H7 (cell line): ENCODE measurements around the gene DNMT3L. TPM values are rescaled to one million over a fixed set of nuclear protein-coding genes. Genes with fewer than 3 reads are reported as not detected.
"Not testable (repeated sequence)": the region's sequence is repeated elsewhere in the genome, so short reads cannot be mapped to it uniquely, and the experiment has no call there.

Source experiments
- DNase-seq: peaks from one replicate; pipeline ENCODE4 v3.0.0; 2012
- H3K27me3 ChIP-seq: 2 replicates; pipeline ENCODE4 v1.6.0; 2011; ENCODE audit warnings: mild to moderate bottlenecking, low read length; ENCODE audit not compliant: control insufficient read depth, insufficient read depth
- H3K36me3 ChIP-seq: replicated peaks from 2 replicates; pipeline ENCODE4 v1.5.1; 2011; ENCODE audit warnings: low read length; ENCODE audit not compliant: control insufficient read depth, insufficient read depth
- H3K4me3 ChIP-seq: 2 replicates; pipeline ENCODE4 v1.5.1; 2011; ENCODE audit warnings: low read depth, mild to moderate bottlenecking, control low read depth, low read length, moderate library complexity; ENCODE audit not compliant: insufficient read depth
- total RNA-seq: library from RNA; depleted of rRNA; stranded (reverse); fragments of >200 nt; shearing (Covaris generic); gene quantifications from 2 replicates; pipeline ENCODE4 v1.2.3, GENCODE V29; 2014

Gene DNMT3L
- total RNA-seq, 1 experiment from 2014 or later = 8.2 TPM

- Histone ChIP-seq H3K4me3 (no peak overlapping the region), H3K36me3 (no peaks in the 10 kb centered on the region), H3K27me3 (no peaks in the 10 kb centered on the region)
- DNase-seq = peak; percentile 63
These were observed 7.6 kb downstream of the DNMT3L start for GRCh38 chr21:44253832-44254710.

- not testable (repeated sequence) for H3K36me3 ChIP-seq, DNase-seq, H3K27me3 ChIP-seq, H3K4me3 ChIP-seq
These were observed 12.3 kb downstream of the DNMT3L start for GRCh38 chr21:44249204-44250037.

- H3K27me3 ChIP-seq, DNase-seq, H3K4me3 ChIP-seq, H3K36me3 ChIP-seq: not testable (repeated sequence)
These were observed 13.8 kb downstream of the DNMT3L start for GRCh38 chr21:44247904-44248303.

DNA sequence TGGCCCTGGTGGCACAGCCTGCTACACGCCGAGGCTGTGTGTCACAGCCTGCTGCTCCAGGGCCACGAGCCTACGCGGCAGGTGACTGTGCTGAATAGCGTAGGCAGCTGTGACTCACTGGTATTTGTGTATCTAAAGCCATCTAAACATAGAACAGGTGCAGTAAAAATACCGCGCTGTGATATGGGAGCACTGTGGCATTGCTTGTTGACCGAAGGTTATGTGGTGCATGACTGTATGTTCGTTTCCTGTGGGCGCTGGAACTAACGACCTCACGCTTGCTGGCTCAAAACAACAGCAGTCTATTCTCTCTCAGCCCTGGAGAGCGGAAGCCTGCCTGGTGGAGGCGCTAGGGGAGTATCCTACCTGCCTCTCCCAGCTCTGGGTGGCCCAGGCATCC lies 17.7 kb downstream of the DNMT3L start:
- DNase-seq, H3K27me3 ChIP-seq, H3K36me3 ChIP-seq, H3K4me3 ChIP-seq: not testable (repeated sequence)

GRCh38 chr21:44241281-44241680 lies 20.4 kb downstream of the DNMT3L start:
- not testable (repeated sequence) for DNase-seq, H3K4me3 ChIP-seq, H3K36me3 ChIP-seq, H3K27me3 ChIP-seq

- not testable (repeated sequence) for H3K36me3 ChIP-seq, H3K27me3 ChIP-seq, DNase-seq, H3K4me3 ChIP-seq
These were observed 20.9 kb downstream of the DNMT3L start, which contains the start of gene ICOSLG for GRCh38 chr21:44240842-44241241. Gene ICOSLG (minus strand): TSS chr21:44240943. CDS start chr21:44240817, 126 bp downstream.

- DNase-seq, H3K36me3 ChIP-seq, H3K27me3 ChIP-seq, H3K4me3 ChIP-seq: not testable (repeated sequence)
These were observed 21.3 kb downstream of the DNMT3L start for GRCh38 chr21:44240353-44240752.

- not testable (repeated sequence) for H3K36me3 ChIP-seq, DNase-seq, H3K4me3 ChIP-seq, H3K27me3 ChIP-seq
These were observed 32.1 kb downstream of the DNMT3L start for GRCh38 chr21:44229561-44229960.

DNA sequence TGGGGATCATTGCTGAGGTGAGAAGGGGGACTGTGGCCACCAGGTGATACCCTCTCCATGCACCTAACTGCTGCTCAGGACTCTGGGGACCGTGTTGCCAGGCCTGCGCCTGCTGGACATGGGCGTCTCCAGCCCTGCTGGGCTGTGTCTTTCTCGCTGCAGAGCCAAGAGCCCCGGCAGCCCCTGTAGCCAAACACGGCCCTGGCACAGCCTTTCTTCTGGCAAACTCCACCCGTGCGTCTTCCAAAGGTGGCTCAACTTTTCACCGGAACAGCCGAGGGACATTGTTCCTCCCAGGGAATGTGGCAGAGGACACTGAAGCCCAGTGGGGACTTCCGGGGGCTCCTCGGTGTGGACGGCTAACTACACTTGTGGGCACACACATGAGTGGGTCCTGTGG lies 33.6 kb downstream of the DNMT3L start:
- not testable (repeated sequence) for H3K36me3 ChIP-seq, DNase-seq, H3K4me3 ChIP-seq, H3K27me3 ChIP-seq

DNA sequence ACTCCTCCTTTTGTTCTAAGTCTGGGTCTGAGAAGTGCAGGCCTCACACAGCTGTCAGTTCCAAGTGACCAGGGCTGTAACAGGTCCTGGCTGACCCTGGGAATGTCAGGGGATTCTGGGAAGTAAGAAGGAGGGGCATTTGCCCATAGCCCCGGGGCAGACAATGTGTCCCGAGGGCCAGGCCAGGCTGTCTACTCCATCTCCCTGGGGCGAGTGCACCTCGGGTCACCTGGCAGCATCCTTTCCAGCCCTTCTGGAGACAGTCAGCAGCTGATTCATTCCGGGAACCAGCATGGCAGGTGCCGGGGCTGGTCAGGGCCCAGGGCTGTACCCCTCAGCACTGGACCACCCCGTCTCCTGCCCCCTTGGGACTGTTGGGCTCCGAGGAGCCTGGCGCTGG lies 34.1 kb downstream of the DNMT3L start:
- not testable (repeated sequence) for H3K27me3 ChIP-seq, H3K36me3 ChIP-seq, DNase-seq, H3K4me3 ChIP-seq

DNA sequence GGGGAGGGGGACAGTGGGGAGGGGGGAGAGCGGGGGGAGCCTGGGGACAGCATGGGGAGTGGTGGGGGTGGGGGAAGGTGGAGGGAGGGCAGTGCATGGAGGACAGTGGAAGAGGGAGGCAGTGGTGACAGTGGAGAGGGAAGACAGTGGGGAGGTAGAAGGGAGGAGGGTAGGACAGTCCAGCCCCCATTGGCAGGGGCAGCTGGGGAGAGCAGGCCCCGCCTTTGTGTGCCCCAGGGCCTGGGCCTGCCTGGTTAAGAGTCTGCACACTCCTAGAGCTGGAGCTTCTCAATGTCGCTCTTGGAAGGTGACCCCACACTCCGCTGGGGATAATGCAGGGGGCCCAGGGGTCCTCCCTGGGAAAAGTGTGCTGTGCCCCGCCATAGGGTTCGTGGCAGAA lies 36.1 kb downstream of the DNMT3L start:
- not testable (repeated sequence) for DNase-seq, H3K36me3 ChIP-seq, H3K27me3 ChIP-seq, H3K4me3 ChIP-seq

- not testable (repeated sequence) for DNase-seq, H3K4me3 ChIP-seq, H3K27me3 ChIP-seq, H3K36me3 ChIP-seq
These were observed 38.4 kb downstream of the DNMT3L start for GRCh38 chr21:44223334-44223733.

- H3K36me3 ChIP-seq, DNase-seq, H3K4me3 ChIP-seq, H3K27me3 ChIP-seq: not testable (repeated sequence)
These were observed 41.0 kb downstream of the DNMT3L start for GRCh38 chr21:44220674-44221073.

DNA sequence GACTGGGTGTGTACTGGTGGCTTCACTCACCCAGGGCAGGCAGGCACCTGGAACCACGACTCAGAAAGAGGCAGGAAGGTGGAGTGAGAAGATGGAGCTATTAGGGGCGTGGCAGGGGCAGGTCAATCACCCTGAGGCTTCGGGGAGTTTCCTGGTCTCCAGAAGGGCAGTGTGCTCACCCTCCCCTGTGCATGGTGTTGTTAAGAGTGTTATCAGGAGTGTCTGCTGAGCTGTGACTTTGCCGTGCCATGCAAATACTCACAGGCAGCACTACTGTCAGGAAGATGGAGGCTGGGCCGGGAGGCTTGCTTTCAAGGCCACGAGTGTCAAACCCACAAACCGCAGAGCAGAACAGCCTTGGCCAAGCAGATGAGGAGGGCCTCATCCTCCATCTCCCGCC lies 43.2 kb downstream of the DNMT3L start:
- not testable (repeated sequence) for H3K4me3 ChIP-seq, DNase-seq, H3K36me3 ChIP-seq

GRCh38 chr21:44211978-44212377 lies 49.7 kb downstream of the DNMT3L start:
- not testable (repeated sequence) for DNase-seq, H3K27me3 ChIP-seq, H3K4me3 ChIP-seq, H3K36me3 ChIP-seq

More for the DNA sequence above, 43.2 kb downstream of the DNMT3L start:
- H3K27me3 ChIP-seq = not testable (repeated sequence)
